Epithelial cell of proximal tubule (primary cell): ENCODE measurements around the gene SORCS2. TPM values are rescaled to one million over a fixed set of nuclear protein-coding genes. Genes with fewer than 3 reads are reported as not detected.

Experiments used
- DNase-seq: peaks from one replicate; pipeline ENCODE4 v3.0.0-alpha.2; 2011; ENCODE audit warnings: low read depth
- H3K4me3 ChIP-seq: 2 replicates; pipeline ENCODE4 v1.5.1; 2011; ENCODE audit warnings: low read depth, mild to moderate bottlenecking, low read length
- CTCF ChIP-seq: conservative IDR thresholded peaks from 2 replicates; pipeline ENCODE4 v1.5.1; 2012; ENCODE audit warnings: low read depth, mild to moderate bottlenecking, low read length
- total RNA-seq: library from RNA; depleted of rRNA; stranded (reverse); fragments of >200 nt; gene quantifications from 2 replicates; pipeline ENCODE4 v1.2.3, GENCODE V29; 2015

SORCS2 gene
- total RNA-seq, 1 donor from 2014 or later, result 0.29 TPM

DNA sequence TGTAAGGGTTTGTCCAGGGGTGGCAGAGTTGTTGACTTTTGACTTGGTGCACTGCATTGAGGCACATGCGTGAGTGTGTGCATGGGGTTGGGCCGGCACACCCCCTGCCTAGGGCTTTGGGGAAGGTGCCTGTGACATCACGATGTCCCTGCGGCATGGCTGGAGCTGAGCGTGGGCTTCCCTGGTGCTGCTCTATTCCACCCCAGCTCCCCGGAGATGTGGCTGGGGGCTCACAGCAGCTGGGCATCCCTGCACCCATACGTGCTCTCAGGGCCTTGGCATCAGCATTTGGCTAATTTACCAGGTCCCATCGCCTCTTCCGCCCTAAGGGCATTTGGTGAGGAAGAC is 236.7 kb downstream of the SORCS2 start:
- no peak for DNase-seq
- no peak overlapping the region for H3K4me3 ChIP-seq
- no peak for TF ChIP-seq CTCF

DNA sequence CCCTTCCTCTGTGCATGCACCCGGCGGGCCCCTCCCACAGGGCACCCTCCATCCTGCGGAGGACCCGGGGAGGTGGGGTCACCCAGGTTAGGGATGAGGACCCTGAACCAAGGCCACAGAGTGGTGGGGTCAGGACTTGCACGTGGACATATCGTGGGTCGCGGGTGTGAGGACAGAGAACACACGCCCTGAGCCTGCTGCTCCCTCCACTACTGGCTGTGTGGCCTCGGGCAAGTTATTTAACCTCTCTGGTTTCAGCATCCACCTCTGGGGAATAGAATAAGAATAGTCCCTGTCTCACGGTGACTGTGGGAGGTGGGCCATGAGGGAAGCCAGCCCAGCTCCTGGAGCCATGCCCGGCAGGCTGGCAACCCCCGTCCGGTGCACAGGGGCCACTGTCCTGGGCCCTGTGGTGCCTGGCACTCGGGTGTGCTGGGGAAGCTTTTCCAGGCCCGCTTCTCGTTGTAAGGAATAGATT is 237.3 kb downstream of the SORCS2 start:
- TF ChIP-seq CTCF, result no peak
- no peak for DNase-seq
- no peak overlapping the region for H3K4me3 ChIP-seq

DNA sequence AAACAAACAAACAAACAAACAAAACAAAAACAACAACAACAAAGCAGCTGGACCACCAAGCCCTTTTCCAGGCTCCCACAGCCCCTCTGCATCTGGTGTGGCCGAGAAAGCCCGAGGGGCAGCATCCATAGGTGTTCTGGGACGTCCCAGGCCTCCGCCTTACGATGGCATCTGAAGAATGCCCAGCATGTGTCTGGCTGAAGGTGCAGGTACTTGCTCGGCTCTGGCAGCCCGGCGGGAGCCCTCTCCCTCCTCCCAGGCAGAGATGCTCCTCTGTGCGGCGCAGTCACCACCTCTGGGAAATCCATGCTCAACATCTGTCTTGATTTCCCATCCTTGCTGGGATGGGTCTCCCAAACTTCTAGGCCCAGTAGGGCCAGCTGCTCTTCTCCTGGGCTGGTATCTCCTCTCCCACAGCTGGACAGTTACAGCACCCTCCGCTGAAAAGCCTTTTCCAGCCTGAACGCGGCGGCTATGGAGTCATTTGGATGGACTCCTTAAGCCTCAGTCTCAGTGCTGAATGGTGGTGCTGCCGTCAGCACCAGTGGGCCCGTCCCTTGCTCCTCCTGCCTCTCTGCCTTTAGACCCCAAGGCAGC is 238.1 kb downstream of the SORCS2 start:
- no peak for TF ChIP-seq CTCF
- H3K4me3 ChIP-seq, result no peak overlapping the region
- no peak for DNase-seq

DNA sequence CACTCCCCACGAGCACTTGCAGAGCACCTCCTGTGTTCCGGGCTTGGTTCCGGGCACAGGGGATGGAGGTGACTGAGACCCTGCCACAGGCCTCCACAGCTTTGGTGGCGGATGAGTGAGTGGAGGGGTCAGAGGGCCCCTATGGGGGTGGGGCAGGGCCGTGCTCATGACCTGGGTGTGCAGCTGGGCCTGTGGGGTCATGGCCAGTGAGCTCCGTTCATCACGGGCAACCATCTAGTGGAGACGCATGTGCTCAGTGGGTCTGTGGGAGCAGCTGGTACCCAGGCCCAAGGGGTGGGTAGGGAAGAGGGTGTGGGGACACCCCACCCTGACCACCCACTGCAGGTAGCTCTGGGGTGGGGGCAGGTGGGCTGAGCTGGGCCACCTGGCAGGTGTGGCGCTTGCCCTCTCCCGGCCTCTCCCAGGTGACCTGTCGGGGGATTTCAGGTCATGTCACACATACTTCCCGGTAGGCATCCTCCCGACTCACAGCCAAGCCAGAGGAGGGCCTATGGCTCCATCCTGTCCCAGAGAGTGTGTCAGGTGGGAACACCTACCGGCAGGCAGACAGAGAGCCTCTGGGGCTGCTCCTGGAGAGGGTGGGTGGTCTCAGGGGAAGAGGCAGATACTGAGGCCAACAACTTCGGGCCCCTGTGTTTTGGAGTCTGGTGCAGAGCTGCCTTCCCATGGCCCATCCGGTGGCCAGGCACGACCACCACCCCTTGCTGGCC is 238.8 kb downstream of the SORCS2 start:
- no peak for DNase-seq
- H3K4me3 ChIP-seq, result no peak overlapping the region
- no peak for TF ChIP-seq CTCF

DNA sequence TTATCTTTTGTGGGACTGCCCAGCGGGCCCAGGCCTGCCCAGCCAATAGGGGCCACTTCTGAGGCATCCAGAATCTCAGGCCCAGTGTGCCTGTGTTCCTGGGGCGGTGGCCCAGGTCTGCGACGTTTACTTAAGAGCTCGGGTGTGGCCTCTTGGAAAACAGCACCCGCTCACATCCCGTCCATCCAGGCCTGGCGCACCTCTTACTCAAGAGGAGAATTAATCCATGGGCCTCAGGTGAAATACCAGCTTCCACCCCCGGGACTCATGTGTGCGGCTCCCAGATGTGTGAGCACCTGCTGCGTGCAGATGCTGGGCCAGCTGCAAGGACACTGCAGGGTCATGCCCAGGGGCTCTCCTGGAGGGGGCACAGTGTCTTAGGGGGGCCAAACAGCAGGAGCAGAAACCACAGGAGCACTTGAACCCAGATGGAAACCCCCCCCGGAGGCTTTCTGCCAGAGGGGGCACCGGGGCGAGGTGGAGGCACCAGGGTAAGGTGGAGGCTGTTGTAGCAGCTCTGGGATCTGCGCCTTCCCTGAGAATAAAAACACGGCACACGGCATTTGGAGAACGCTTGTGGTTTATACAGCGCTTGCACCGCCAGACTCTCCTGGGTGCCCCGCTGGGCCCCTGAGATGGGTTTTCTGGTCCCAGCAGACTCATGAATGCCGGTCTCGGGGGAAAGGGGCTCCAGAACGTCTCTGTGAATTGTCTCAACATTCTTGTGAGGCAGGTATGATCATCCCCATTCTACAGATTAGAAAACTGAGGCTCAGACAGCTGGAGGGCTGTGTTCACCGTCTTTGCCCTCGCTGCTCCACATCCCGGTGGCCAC is 239.6 kb downstream of the SORCS2 start:
- no peak for TF ChIP-seq CTCF
- no peak overlapping the region for H3K4me3 ChIP-seq
- no peak for DNase-seq

GRCh38 chr4:7432531-7433375 is 240.4 kb downstream of the SORCS2 start:
- no peak for DNase-seq
- H3K4me3 ChIP-seq, result no peak overlapping the region
- no peak for TF ChIP-seq CTCF
